Large intestine (tissue), 12 donors: Measurements from ENCODE around the gene CTRL. TPM values are rescaled to one million over a fixed set of nuclear protein-coding genes. Genes with fewer than 3 reads are reported as not detected.
"Not testable (repeated sequence)": the region's sequence is repeated elsewhere in the genome, so short reads cannot be mapped to it uniquely, and the experiment has no call there.

ENCODE experiments used
- DNase-seq, 2 donors: peaks; one replicate each; pipeline versions ENCODE4 v3.0.0 to v3.0.0-alpha.2; 2013
- H3K27ac ChIP-seq: one replicate; pipeline ENCODE4 v1.5.1; 2013; ENCODE audit warnings: low read length
- H3K27me3 ChIP-seq: 2 replicates; pipeline ENCODE4 v1.6.1; 2013; ENCODE audit warnings: low read length; ENCODE audit not compliant: control insufficient read depth, insufficient read depth
- H3K36me3 ChIP-seq: 2 replicates; pipeline ENCODE4 v1.6.1; 2013; ENCODE audit warnings: low read length; ENCODE audit not compliant: control insufficient read depth, insufficient read depth
- H3K4me1 ChIP-seq: one replicate; pipeline ENCODE4 v1.6.1; 2013; ENCODE audit warnings: low read length; ENCODE audit not compliant: control insufficient read depth, insufficient read depth
- H3K4me3 ChIP-seq: one replicate; pipeline ENCODE4 v1.5.1; 2013; ENCODE audit warnings: low read length
- H3K9me3 ChIP-seq: one replicate; pipeline ENCODE4 v1.6.1; 2013; ENCODE audit warnings: mild to moderate bottlenecking, low read depth, low read length, moderate library complexity; ENCODE audit not compliant: control insufficient read depth
- WGBS: methylation state at CpG from one replicate; pipeline ENCODE4 v1.1.5; 2013; ENCODE audit warnings: low lambda C conversion rate; ENCODE audit not compliant: insufficient coverage; 5-methylcytosine and 5-hydroxymethylcytosine counted together
- long read RNA-seq, 11 donors: transcript quantifications; one replicate each; lab custom pipeline, GENCODE V29; 2026
- polyA plus RNA-seq: library from polyadenylated mRNA; unstranded; fragments of 120-200 nt; gene quantifications from one replicate; pipeline ENCODE4 v1.2.1, GENCODE V29; 2013

Gene CTRL
- polyA plus RNA-seq, result 0.87 TPM
- long read RNA-seq, donor 1, result 0 reads
- long read RNA-seq, donor 2, result 0 reads
- long read RNA-seq, donor 3, result 0 reads
- long read RNA-seq, donor 4, result 0 reads
- long read RNA-seq, donor 5, result 0 reads
- long read RNA-seq, donor 6, result 0 reads
- long read RNA-seq, donor 7, result 0 reads
- long read RNA-seq, donor 8, partial matches to known transcripts, result 0 of 1 reads
- long read RNA-seq, donor 8, other reads (novel, unspliced or antisense), result 0 of 1 reads
- long read RNA-seq, donor 9, result 0 reads
- long read RNA-seq, donor 10, result 0 reads
- long read RNA-seq, donor 11, result 0 reads

DNA sequence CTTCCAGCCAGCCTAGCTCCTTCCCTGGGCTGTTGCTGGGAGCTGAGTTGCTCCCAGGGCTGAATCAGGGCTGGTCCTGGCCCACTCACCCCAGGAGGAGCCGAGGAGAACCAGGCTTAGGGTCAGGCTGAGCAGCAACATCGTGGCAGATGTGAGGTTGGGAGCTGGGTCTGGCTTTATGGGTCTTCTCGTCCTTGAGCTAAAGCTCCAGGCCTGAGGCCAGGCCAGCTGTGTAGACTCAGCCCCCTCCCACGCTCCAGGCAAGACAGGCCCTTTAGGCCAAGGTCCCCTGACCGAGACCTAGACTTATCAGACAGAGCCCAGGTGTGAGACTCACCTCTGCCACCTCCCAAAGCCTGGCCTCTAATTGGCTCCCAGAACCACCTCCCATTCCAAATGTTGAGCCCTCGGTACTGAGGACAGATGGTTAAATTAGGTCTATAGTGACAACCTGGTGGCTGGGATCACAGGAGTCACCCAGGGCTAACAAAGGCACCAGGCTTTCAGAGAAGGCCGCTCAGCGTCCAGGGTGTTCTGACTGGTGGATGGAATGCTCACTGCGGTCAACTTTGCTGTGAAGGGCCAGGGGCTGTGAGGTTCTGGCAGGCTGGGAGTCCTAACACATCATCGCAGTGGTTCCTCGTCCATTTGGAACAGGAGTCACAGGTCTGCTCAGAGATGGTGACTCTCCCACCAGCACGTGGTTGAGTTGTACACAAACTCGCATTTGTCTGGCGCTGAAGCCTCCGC lies at the start of gene CTRL:
TSS of gene CTRL (minus strand) at position 151 of the 750 bp plus-strand sequence. CDS start at position 141, 10 bp downstream.
- Histone ChIP-seq H3K27me3 (no peaks in the 10 kb centered on the region), H3K27ac (no peak within 1 kb of the TSS), H3K4me3 (no peak within 1 kb of the TSS), H3K36me3 (peaks cover 64% of the 10 kb centered on the region), H3K9me3 (no peaks in the 10 kb centered on the region), H3K4me1 (peaks cover 9% of the 10 kb centered on the region)
- no peak for DNase-seq
- WGBS, result no CpG with 5 or more reads among the region's 15 CpGs

DNA sequence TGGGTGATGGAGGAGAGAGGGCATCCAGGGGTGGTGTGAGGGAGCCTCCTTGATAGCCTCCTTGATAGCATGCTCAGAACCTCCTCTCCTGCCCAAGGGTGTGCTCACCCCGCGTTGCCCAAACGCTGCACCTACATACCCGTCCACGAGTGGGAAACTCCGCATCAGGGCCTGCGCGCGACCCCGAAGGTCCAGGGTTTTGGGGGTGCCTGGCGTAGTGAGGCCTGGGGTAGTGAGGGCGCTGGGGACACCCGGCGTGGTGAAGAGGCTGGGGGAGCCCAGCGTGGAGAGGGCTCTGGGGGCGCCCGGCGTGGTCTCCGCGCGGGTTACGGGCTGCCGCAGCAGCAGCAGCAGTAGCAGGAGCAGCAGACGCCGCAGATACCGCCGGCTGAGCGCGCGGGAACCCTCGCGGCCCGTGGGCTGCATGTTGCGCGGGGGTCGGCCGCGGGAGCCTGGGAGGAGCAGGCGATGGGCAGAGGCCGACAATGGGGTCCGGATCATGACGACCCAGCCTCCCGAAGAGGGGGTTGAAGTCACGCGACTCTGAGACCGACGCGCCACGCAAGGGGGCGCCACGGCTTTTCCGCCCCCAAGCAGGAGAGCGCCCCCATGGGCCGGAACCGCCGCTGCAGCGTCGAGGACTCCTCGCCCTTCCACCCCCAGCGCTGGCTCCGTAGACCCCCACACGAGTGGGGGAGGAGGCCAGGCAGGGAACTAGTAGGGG lies 48.5 kb upstream of the CTRL start, which contains the start of gene DPEP3:
TSS of gene DPEP3 (minus strand) at position 545 of the 724 bp plus-strand sequence. CDS start at position 426, 119 bp downstream.
- H3K4me3 ChIP-seq, result no peak within 1 kb of the TSS
- WGBS, result no CpG with 5 or more reads among the region's 62 CpGs
- no peak within 1 kb of the TSS for H3K27ac ChIP-seq
- H3K9me3 ChIP-seq, result peaks cover 3% of the 10 kb centered on the region
- peaks cover 21% of the 10 kb centered on the region for H3K27me3 ChIP-seq
- no peaks in the 10 kb centered on the region for H3K4me1 ChIP-seq
- no peaks in the 10 kb centered on the region for H3K36me3 ChIP-seq
- DNase-seq, result no peak

DNA sequence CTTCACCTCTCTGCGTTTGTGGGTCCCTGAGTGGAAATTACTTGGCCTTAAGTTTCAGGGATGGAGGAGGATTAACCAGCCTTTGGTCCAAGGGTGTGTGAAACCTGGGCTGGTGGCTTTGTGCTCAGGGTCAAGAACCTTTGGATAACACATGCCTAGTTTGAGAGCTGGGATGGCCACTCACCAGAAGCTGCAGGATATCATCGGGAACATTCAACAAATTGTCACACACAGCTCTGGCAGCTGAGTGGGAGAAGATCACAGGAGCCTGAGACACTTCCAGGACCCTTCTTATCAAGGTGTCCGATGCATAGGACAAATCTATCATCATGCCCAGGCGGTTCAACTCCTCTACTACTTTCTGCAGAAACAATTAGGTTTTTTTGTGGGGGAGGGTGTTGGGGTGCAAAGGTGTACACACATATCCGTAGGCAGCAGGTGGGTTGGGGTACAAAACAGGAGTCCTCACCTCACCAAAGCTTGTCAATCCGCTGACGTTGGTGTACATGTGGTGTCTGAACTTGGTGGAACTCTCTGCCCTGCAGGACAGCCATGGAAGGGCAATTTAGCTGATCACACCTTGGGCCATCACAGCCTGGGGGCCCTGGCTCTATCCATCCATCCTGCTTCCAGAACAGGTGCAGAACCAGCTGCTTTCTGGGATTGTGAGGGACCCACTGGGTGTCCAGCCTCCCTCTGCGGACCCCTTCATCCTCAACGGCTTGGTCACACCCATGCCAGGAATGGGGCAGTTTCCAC lies 46.0 kb upstream of the CTRL start:
- Histone ChIP-seq H3K9me3 (peaks cover 3% of the 10 kb centered on the region), H3K27me3 (peaks cover 21% of the 10 kb centered on the region), H3K27ac (no peak overlapping the region), H3K36me3 (no peaks in the 10 kb centered on the region), H3K4me3 (no peak overlapping the region), H3K4me1 (no peaks in the 10 kb centered on the region)
- WGBS, result no CpG with 5 or more reads among the region's 9 CpGs
- DNase-seq, result no peak

DNA sequence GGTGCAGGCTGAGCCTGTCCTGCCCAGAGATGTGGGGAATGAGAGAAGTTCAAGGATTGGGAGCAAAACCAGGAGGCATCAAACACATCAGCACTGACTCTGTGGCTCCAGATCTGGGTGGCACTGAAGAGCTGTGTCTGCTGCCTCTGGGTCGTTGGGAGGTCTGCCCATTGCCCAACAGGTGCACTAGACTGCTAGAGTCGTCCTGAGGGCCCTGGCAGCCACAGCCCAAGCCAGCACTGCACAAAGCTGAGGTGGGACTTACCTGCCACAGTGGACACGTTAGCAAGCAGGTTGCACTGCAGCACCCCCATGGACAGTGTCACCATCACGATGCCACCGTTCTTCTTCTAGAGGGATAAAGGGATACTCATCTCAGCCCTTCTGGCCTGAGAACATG lies 45.3 kb upstream of the CTRL start:
- H3K36me3 ChIP-seq, result no peaks in the 10 kb centered on the region
- no peak for DNase-seq
- WGBS, result no CpG with 5 or more reads among the region's 5 CpGs
- H3K4me3 ChIP-seq, result no peak overlapping the region
- peaks cover 3% of the 10 kb centered on the region for H3K9me3 ChIP-seq
- H3K4me1 ChIP-seq, result no peaks in the 10 kb centered on the region
- H3K27ac ChIP-seq, result no peak overlapping the region
- H3K27me3 ChIP-seq, result peaks cover 21% of the 10 kb centered on the region

DNA sequence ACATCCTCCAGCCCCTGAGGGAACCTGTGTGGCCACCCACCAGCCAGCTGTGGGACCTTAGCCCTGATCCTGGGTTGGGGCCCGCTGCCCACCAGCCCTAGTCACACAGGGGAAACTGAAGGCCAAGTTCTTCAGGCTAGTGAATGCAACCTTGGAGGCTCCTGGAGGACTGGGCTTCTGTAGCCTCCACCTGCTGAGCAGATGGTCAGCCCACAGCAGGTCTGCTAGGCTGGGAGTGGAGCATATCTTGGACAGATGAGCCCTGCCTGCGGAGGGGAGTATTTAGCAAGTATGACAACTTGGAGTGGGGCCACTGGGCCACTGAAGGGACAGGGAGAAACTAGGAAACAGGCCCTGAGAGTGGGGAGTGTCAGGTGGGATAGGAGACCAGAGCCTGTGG lies 44.5 kb upstream of the CTRL start:
- Histone ChIP-seq H3K9me3 (peaks cover 3% of the 10 kb centered on the region), H3K27me3 (peaks cover 19% of the 10 kb centered on the region), H3K4me3 (no peak overlapping the region), H3K36me3 (no peaks in the 10 kb centered on the region), H3K4me1 (no peaks in the 10 kb centered on the region), H3K27ac (no peak overlapping the region)
- WGBS, result no CpG with 5 or more reads among the region's 2 CpGs
- DNase-seq, result no peak

DNA sequence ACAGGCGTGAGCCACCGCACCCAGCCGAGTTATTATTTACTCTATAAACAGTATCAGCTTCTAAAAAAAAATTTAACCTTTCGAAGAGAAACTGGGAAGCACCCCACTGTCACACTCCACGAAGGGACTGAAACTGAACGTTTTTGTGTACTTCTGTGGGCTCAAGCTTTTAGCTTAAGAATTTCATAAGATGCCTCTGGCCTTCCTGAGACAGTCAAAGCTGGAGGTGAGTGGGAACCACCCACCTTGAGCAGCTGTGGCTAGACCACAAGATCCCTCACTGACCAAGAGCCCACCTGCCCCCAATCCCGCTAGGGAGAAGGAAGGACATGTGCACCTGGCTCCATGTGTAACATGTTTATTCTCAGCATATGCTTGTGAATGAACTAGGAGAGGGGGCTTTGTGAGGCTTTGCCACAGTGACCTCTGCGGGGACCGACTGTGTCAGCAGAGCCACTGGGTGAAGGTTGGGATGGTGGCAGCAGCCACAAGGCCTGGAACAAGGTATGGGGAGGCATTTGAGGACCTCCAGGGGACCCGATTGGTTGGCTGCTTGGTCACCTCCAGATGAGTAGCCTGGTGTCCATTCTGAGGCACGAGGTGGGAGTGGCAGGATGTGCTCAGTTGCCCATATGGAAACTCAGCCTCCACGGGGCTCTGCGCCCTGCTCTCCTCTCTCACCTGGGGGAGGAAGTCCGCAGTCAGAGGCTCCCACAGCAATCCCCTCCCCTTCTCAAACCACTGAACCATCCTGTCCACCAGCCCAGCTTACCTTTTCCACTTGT lies 43.9 kb upstream of the CTRL start:
- peaks cover 3% of the 10 kb centered on the region for H3K9me3 ChIP-seq
- H3K4me3 ChIP-seq, result no peak overlapping the region
- H3K27ac ChIP-seq, result no peak overlapping the region
- DNase-seq, result no peak
- peaks cover 16% of the 10 kb centered on the region for H3K27me3 ChIP-seq
- no peaks in the 10 kb centered on the region for H3K4me1 ChIP-seq
- H3K36me3 ChIP-seq, result no peaks in the 10 kb centered on the region
- no CpG with 5 or more reads among the region's 14 CpGs for WGBS

DNA sequence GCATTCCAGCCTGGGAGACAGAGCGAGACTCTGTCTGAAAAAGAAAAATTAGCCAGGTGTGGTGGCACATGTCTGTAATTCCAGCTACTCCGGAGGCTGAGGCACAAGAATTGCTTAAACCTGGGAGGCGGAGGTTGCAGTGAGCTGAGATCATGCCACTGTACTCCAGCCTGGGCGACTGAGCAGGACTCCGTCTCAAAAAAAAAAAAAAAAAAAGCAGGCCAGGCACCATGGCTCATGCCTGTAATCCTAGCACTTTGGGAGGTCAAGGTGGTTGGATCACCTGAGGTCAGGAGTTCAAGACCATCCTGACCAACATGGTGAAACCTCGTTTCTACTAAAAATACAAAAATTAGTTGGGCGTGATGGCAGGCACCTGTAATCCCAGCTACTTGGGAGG lies 40.6 kb upstream of the CTRL start:
- H3K27ac ChIP-seq, H3K4me3 ChIP-seq, H3K36me3 ChIP-seq, H3K27me3 ChIP-seq, H3K4me1 ChIP-seq, H3K9me3 ChIP-seq, DNase-seq: not testable (repeated sequence)
- 60% methylated on average over 1 of the region's 7 CpGs for WGBS

DNA sequence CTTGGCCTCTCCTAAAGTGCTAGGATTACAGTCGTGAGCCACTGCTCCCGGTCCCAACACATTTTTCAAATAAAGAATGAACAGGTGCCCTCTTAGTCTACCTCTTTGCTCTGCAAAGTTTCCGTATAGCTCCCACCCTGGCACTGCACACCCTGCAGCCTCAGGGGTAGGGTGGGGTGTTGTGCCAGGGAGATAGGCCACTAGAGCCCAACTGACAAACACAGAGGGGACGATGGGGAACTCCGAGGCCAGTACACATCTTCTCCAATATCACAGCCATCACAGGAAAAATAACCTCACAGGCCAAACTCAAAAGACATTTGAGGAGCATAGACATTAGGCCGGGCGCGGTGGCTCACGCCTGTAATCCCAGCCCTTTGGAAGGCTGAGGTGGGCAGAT lies 39.4 kb upstream of the CTRL start:
- Histone ChIP-seq H3K4me1 (peaks cover 6% of the 10 kb centered on the region), H3K27ac (no peak overlapping the region), H3K27me3 (peaks cover 3% of the 10 kb centered on the region), H3K36me3 (peaks cover 2% of the 10 kb centered on the region), H3K9me3 (no peaks in the 10 kb centered on the region), H3K4me3 (no peak overlapping the region)
- no peak for DNase-seq
- WGBS, result 90% methylated on average over 2 of the region's 9 CpGs

DNA sequence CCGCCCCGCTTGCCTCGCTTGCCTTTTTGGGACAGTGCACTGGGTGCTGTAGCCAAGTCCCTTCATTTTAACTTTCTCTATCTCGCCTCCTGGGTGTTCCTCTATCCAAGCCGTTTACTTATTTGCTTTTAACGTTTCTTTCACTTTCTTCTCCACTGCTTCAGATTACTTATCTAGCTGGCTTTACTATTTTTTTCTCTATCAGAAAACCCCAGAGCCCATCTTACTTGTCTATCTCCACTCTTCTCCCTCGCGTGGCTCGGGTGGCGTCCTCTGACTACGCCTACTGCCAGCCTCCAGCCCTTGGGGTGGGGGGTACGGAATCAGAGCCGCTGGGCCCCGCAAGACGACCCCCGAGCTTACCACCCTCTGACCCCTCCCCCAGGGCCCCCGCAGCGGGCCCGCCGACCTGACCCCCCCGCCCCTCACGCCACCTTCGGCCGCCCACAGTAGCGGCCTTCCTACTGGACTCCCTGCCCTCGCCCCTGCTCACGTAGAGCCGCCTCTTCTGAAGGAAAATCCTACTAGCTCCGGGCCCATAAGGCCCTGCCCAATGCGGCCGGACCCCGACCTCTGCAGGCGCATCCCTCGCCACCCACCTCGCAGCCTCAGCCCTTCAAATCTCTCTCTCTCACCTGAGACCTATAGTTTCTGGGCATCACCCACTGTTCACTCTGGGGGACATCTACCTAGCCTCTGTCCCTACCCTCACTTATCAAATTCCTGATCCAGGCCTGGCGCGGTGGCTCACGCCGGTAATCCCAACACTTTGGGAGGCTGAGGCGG lies 37.8 kb upstream of the CTRL start:
- peaks cover 2% of the 10 kb centered on the region for H3K36me3 ChIP-seq
- DNase-seq, result peak in 1 of 2 donors; percentile 55
- H3K4me3 ChIP-seq, result peak overlapping the region; percentile 78
- H3K4me1 ChIP-seq, result peaks cover 6% of the 10 kb centered on the region
- WGBS, result 0% methylated on average over 3 of the region's 40 CpGs
- H3K27me3 ChIP-seq, result no peaks in the 10 kb centered on the region
- no peaks in the 10 kb centered on the region for H3K9me3 ChIP-seq
- peak overlapping the region; percentile 37 for H3K27ac ChIP-seq
